Measurements from ENCODE around the gene ZNF426.

GRCh38 chr19:9487016-9487415, 51.4 kb downstream of the ZNF426 start:
- TF ChIP-seq CTCF (conservative IDR thresholded peaks at IDR 0.05) (no peak), ZFX (IDR thresholded peaks at IDR 0.05) (no peak)
